T47D (cell line): ENCODE results near the gene SUSD3.

Source experiments
- DNase-seq, 2 experiments: peaks; one replicate each; pipeline versions ENCODE4 v3.0.0 to v3.0.0-alpha.2; 2011 to 2012; ENCODE audit warnings: low read depth in 1 of 2, low spot score in 1 of 2
- JUND ChIP-seq: IDR thresholded peaks from 2 replicates; pipeline ENCODE4 v1.6.1; 2012; ENCODE audit warnings: low read depth
- in situ Hi-C: cut with HindIII; loops from 2 replicates; pipeline ENCODE4 v1.10.0; 2016; ENCODE audit warnings: low sequenced_read_pairs, low pct_unique_long_range_greater_than_20kb

SUSD3 gene

GRCh38 chr9:93059715-93060578 is 1.4 kb downstream of the SUSD3 start:
- in situ Hi-C loops = no loop called here
- no peak for TF ChIP-seq JUND
- no peak for DNase-seq

DNA sequence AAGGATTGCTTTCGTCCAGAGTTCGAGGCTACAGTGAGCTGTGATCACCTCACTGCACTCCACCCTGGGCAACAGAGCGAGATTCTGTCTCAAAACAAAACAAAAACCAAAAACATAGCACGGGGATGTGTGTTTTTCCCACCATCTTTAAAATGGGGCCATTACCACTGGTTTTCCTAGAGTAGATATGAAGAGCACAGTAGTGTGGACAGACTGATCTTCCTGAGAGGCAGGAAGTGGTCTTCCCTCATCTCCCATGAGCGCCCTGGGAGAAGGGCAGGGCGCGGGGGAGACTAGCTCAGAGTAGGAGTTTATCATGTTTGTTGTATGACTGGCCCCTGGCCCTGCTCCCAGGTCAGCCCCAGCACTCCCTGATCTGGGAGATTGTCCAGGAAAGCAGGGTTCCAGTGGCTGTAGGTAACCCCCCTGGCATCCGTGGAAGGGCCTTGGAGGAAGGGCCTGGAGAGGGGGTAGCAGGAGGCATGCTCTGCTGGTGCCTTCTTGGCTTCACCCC is 2.3 kb downstream of the SUSD3 start:
- no peak for TF ChIP-seq JUND
- no peak for DNase-seq
- in situ Hi-C loops = no loop called here

- in situ Hi-C loops = no loop called here
- no peak for DNase-seq
- TF ChIP-seq JUND = no peak
These were observed 2.8 kb downstream of the SUSD3 start for GRCh38 chr9:93061260-93061751.

GRCh38 chr9:93061791-93062763 is 3.6 kb downstream of the SUSD3 start:
- in situ Hi-C loops = no loop called here
- DNase-seq = peak in 1 of 2 experiments; percentile 29
- no peak for TF ChIP-seq JUND

DNA sequence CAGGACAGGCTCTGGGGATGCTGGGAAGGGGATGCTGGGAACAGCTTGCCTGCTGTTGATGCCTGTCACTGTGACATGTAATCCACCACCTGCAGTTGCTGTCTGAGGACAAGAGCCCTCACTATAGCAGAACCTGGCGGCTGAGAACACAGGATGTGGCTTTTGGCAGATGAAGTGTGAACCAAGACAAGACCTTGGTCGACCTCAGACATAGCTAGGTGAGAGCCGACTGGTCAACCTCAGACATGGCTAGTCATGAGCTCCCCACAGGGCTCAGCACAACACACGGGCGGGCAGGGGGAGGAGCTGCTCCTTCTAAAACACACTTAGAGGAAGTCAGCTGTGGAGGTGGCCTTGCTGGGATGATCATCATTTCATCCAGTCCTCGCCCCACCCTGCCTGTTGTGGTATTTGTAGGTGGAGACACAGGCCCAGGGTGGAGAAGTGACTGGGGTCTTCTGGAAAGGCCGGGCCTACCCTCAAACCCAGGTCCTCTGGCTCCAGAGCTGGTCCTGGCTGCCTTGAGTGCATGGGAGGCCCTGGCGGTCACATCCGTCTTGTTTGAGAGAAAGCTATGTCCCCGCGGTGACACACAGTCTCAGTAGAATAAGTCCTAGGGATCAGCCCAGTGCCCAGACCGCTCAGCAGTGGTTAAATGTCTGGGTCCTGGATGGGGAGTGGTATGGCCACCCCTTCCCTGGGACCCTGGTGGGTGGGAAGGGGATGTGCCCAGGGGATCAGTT is 6.1 kb downstream of the SUSD3 start:
- TF ChIP-seq JUND = no peak
- in situ Hi-C loops = no loop called here
- no peak for DNase-seq

GRCh38 chr9:93065135-93065720 is 6.7 kb downstream of the SUSD3 start:
- no peak for DNase-seq
- in situ Hi-C loops = no loop called here
- TF ChIP-seq JUND = no peak

DNA sequence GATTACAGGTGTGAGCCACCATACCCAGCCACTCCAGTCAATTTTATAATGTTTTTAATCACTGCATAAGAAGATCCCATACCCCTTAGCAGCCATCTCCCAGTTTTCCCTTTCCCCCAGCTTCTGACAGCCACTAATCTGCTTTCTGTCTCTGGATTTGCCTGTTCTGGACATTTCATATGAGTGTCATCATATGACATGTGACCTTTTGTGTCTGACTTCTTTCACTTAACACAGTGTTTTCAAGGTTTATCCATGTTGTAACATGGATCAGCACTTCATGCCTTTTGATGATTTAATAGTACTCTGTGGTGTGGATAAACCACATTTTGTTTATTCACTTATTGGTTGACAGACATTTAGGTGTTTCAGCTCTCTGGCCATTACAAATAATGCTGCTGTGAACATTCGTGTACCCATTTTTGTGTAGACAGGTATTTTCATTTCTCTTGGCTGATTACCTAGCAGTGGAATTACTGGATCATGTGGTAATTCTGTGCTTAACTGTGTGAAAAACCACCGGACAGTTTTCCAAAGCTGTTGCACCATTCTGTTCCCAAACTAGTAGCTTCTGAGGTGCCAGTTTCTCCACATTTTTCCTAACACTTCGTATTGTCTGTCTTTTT is 8.6 kb downstream of the SUSD3 start:
- in situ Hi-C loops = no loop called here
- no peak for DNase-seq
- no peak for TF ChIP-seq JUND

- DNase-seq = no peak
- in situ Hi-C loops = no loop called here
- no peak for TF ChIP-seq JUND
These were observed 10.5 kb downstream of the SUSD3 start for GRCh38 chr9:93068956-93069355.

- peak; percentile 31 to 83 for DNase-seq
- in situ Hi-C loops = no loop called here
- TF ChIP-seq JUND = no peak
These were observed 13.0 kb downstream of the SUSD3 start for GRCh38 chr9:93071464-93071863.

DNA sequence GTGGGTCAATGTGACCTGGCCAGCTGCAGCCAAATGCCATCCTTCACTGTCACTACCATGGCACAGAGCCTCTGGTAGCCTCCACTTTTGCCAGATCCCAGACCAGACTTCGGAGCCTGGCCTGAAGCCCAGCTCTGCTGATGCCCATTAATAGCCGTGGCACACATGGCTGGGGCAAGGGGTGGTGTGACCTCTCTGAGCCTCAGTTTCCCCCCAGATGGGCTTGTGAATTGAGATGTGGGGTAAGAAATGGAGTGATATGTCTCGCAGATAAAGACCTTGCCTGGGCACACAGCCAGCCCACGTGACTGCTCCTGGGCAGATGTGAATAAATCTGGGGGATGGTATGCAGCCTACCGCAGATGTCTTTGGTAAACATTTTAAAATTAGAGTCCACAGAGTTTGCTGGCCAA is 13.9 kb downstream of the SUSD3 start:
- DNase-seq = peak in 1 of 2 experiments; percentile 67
- in situ Hi-C loops = no loop called here
- TF ChIP-seq JUND = no peak

DNA sequence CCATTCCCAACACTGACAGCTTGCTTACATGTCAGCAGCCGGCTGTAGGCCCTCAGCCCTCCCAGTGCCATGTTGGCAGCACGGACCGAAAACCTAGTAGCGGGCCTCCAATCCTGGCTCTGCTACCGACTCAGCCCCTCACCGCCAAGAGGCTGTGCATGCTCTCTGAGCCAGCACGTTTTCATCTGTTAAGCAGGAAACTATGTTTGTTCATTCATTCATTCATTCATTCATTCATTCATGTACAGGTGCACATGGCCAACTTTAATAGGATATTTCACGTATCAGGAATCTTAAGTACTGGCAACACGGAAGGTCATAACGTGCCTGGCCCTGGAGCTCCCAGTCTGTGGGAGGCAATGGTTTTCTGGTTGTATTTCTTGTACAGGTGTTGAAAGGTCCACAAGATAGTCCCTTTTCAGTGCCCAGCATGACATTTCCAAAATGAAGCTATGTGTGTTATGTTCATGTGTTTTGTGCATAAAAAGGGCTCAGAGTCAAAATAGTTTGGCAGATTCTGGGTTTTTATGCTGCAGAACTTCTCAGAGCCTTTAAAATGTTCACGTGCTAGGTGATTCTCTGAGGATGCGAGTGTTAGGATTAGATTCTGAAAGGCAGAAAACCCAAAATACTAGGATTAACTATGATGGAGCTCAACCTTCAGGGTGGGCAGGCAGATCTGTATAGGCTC is 17.7 kb downstream of the SUSD3 start:
- DNase-seq = no peak
- TF ChIP-seq JUND = no peak
- in situ Hi-C loops = no loop called here
